WTC11 (cell line): Measurements from ENCODE around the gene MADCAM1. TPM values are rescaled to one million over a fixed set of nuclear protein-coding genes. Genes with fewer than 3 reads are reported as not detected.

Source experiments
- ATAC-seq: fragments of 200-7000 bp; cut with Tn5 transposase; 2 replicates; pipeline ENCODE4 v1.10.0; 2021; ENCODE audit warnings: mild to moderate bottlenecking, moderate library complexity
- CTCF ChIA-PET: fragments of 300-600 bp; sonication (Branson Sonifier 250); formaldehyde crosslinking; loops from one replicate; lab custom pipeline; 2021; ENCODE audit warnings: antibody characterized with exemption; lab: Charles Lee
- POLR2A ChIA-PET: fragments of 350-600 bp; sonication (Branson Sonifier 250); formaldehyde crosslinking; loops from one replicate; lab custom pipeline; 2021; ENCODE audit warnings: antibody characterized with exemption; lab: Charles Lee
- DNase-seq: peaks from one replicate; pipeline ENCODE4 v3.0.0; 2021; ENCODE audit warnings: low spot score
- H3K27ac Mint-ChIP-seq: 2 replicates; pipeline ENCODE4 v1.8.0; 2021; ENCODE audit warnings: mixed read lengths
- H3K27me3 Mint-ChIP-seq: 2 replicates; pipeline ENCODE4 v1.8.0; 2021; ENCODE audit warnings: low read depth, mild to moderate bottlenecking, moderate library complexity, mixed read lengths
- H3K36me3 Mint-ChIP-seq: 2 replicates; pipeline ENCODE4 v1.8.0; 2021; ENCODE audit warnings: mixed read lengths
- H3K4me1 Mint-ChIP-seq: 2 replicates; pipeline ENCODE4 v1.8.0; 2022; ENCODE audit warnings: mixed read lengths
- H3K4me3 Mint-ChIP-seq: 2 replicates; pipeline ENCODE4 v1.8.0; 2021; ENCODE audit warnings: mild to moderate bottlenecking, moderate library complexity, mixed read lengths
- H3K9me3 Mint-ChIP-seq: 2 replicates; pipeline ENCODE4 v1.8.0; 2021; ENCODE audit warnings: mixed read lengths
- CREB1 ChIP-seq: sonication (generic); formaldehyde crosslinking; IDR thresholded peaks from 2 replicates; pipeline ENCODE4 v1.8.0; 2023; ENCODE audit warnings: mild to moderate bottlenecking, missing genetic modification reagents
- E2F5 ChIP-seq: sonication (generic); formaldehyde crosslinking; IDR thresholded peaks from 2 replicates; pipeline ENCODE4 v1.8.1; 2022; ENCODE audit warnings: mild to moderate bottlenecking, moderate library complexity, missing genetic modification reagents
- HMGA2 ChIP-seq: fragments of 250-450 bp; sonication (Bioruptor Pico); IDR thresholded peaks from 2 replicates; pipeline ENCODE4 v1.4.0; 2021; ENCODE audit warnings: mild to moderate bottlenecking, moderate library complexity
- JUN ChIP-seq: sonication (generic); formaldehyde crosslinking; IDR thresholded peaks from 2 replicates; pipeline ENCODE4 v1.8.0; 2023; ENCODE audit warnings: mild to moderate bottlenecking, missing genetic modification reagents
- MAX ChIP-seq: sonication (generic); formaldehyde crosslinking; IDR thresholded peaks from 2 replicates; pipeline ENCODE4 v1.8.0; 2022; ENCODE audit warnings: mild to moderate bottlenecking, missing genetic modification reagents
- NR2C2 ChIP-seq: sonication (generic); formaldehyde crosslinking; IDR thresholded peaks from 2 replicates; pipeline ENCODE4 v1.8.0; 2022; ENCODE audit warnings: mild to moderate bottlenecking, missing genetic modification reagents
- PREB ChIP-seq: sonication (generic); formaldehyde crosslinking; IDR thresholded peaks from 2 replicates; pipeline ENCODE4 v1.8.1; 2022; ENCODE audit warnings: mild to moderate bottlenecking, missing genetic modification reagents, moderate library complexity, borderline replicate concordance
- RELA ChIP-seq: sonication (generic); formaldehyde crosslinking; IDR thresholded peaks from 2 replicates; pipeline ENCODE4 v1.8.1; 2022; ENCODE audit warnings: missing genetic modification reagents, mild to moderate bottlenecking, borderline replicate concordance
- SOX15 ChIP-seq: fragments of 250-450 bp; sonication (Bioruptor Pico); IDR thresholded peaks from 2 replicates; pipeline ENCODE4 v1.9.0; 2021; ENCODE audit warnings: mild to moderate bottlenecking
- USF1 ChIP-seq: sonication (generic); formaldehyde crosslinking; IDR thresholded peaks from 2 replicates; pipeline ENCODE4 v1.8.0; 2022; ENCODE audit warnings: mild to moderate bottlenecking, missing genetic modification reagents
- ZMAT4 ChIP-seq: fragments of 250-450 bp; sonication (Bioruptor Pico); IDR thresholded peaks from 2 replicates; pipeline ENCODE4 v1.9.0; 2021; ENCODE audit warnings: mild to moderate bottlenecking
- ZNF121 ChIP-seq: sonication (generic); formaldehyde crosslinking; IDR thresholded peaks from 2 replicates; pipeline ENCODE4 v1.8.0; 2023; ENCODE audit warnings: missing genetic modification reagents
- total RNA-seq: library from RNA; stranded (reverse); gene quantifications from 3 replicates; pipeline ENCODE4 v1.2.3, GENCODE V29; 2021
- TF ChIP-seq, protein P1 (sequence below): sonication (generic); formaldehyde crosslinking; IDR thresholded peaks from 2 replicates; pipeline ENCODE4 v1.8.0; 2022; ENCODE audit warnings: mild to moderate bottlenecking, missing genetic modification reagents
- TF ChIP-seq, protein P2 (sequence below): sonication (generic); formaldehyde crosslinking; IDR thresholded peaks from 2 replicates; pipeline ENCODE4 v1.8.1; 2022; ENCODE audit warnings: low read depth, missing genetic modification reagents, borderline replicate concordance
- TF ChIP-seq, protein P3 (sequence below): sonication (generic); formaldehyde crosslinking; IDR thresholded peaks from 2 replicates; pipeline ENCODE4 v1.8.0; 2022; ENCODE audit warnings: missing genetic modification reagents
- TF ChIP-seq, protein P4 (sequence below): fragments of 250-450 bp; sonication (Bioruptor Pico); IDR thresholded peaks from 2 replicates; pipeline ENCODE4 v1.9.0; 2021; ENCODE audit warnings: mild to moderate bottlenecking

Gene MADCAM1
- total RNA-seq, 1 experiment from 2014 or later = 4.7 TPM

DNA sequence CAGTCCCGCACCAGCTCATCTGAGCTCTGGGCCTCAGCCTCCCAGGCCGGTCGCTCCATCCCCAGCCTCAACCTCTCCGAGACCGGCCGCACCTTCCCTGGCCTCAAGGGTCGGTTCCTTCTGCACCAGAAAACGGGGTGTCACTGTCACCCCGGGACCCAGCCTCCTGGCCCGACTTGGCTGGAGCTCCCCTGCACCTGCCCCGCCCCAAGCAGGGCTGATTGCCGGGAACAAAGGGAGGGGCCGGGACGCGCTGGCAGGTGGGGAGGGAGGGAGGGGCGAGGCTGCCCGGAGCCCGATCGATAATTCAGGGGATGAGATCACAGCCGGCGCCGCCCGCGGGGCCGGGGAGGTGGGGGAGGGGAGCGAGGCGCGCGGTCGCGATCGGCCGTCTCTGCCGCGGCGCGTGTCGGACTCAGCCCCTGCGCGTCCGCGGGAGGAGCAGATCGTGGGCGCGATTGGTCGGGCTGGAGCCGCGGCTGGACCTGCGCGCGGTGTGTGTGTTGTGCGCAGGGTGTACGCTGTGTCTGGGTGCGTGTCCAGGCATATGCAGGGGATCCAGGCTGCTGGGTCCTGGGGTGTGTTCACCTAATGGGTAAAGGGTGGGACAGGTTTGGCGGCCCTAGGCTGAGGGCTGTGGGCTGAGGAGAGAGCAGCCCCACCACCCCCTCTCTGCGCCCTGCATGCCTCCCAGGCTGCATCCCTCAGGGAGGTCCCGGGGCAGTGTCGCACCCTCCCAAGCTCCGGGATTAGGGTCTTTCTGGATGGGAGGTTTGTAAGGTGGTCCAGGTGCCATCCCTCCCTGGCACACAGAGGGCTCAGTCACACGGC lies 34.4 kb upstream of the MADCAM1 start:
- ChIA-PET CTCF (interaction anchor here (0.6 to 3.8 kb wide), 10 partner anchors 16 to 219 kb away, joined by 3 to 17 read pairs (median 4); partner anchors contain the start of gene C2CD4C), POLR2A (no interaction called here)
- no peaks in the 10 kb centered on the region for H3K36me3 Mint-ChIP-seq
- H3K27me3 Mint-ChIP-seq = peaks cover 35% of the 10 kb centered on the region
- H3K4me1 Mint-ChIP-seq = peaks cover 6% of the 10 kb centered on the region; the same call in 1 of the 2 replicates
- H3K27ac Mint-ChIP-seq = no peak overlapping the region
- DNase-seq (peak; percentile 69), ATAC-seq (peak; percentile 64)
- TF ChIP-seq, protein P1, sequence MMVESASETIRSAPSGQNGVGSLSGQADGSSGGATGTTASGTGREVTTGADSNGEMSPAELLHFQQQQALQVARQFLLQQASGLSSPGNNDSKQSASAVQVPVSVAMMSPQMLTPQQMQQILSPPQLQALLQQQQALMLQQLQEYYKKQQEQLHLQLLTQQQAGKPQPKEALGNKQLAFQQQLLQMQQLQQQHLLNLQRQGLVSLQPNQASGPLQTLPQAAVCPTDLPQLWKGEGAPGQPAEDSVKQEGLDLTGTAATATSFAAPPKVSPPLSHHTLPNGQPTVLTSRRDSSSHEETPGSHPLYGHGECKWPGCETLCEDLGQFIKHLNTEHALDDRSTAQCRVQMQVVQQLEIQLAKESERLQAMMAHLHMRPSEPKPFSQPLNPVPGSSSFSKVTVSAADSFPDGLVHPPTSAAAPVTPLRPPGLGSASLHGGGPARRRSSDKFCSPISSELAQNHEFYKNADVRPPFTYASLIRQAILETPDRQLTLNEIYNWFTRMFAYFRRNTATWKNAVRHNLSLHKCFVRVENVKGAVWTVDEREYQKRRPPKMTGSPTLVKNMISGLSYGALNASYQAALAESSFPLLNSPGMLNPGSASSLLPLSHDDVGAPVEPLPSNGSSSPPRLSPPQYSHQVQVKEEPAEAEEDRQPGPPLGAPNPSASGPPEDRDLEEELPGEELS = peak; percentile 66; the same call in 1 of the 2 replicates
- TF ChIP-seq ZNF121 (CRISPR knock-in tag) = 0 out of 2 replicates have a peak, but pooled peaks have one; percentile 2
- TF ChIP-seq MAX (CRISPR knock-in tag) = no peak; the same call in 1 of the 2 replicates
- no peak for TF ChIP-seq USF1 (CRISPR knock-in tag)
- no peak for TF ChIP-seq PREB (CRISPR knock-in tag)
- no peaks in the 10 kb centered on the region; the same call in 1 of the 2 replicates for H3K9me3 Mint-ChIP-seq
- H3K4me3 Mint-ChIP-seq = peak overlapping the region; percentile 70

DNA sequence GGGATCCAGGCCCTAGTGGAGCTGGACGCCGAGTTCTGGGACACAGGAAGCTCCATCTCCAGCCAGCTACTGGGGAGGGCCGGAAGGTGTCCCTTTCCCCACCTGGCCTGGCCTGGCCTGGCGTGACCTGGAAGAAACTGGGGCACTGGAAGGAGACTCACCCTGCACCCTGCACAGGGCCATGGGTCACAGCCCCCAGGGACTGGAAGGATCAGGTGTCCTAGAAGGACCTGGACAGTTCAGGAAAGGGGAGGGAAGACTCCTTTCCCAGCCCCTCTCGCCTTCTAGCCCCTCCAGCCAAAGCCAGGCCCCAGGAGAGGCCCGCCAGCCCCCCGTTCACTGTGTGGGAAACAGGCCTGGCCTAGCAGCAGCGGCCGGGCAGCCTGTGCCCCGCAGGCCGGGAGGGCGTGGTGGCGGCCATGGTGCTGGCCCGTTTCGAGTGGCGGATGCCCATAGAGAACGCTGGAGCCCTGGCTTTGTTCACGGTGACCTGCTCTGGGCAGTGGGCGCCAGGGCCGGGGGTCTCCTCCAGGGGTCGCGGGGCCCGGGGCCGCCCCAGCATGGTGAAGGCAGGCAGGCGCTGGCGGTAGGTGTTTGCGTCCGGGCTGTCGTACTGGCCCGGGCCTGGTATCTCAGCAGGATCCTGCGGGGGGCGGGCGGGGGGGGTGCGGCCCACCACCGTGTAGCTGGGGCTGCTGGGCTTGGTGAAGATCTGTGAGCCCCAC lies 32.6 kb upstream of the MADCAM1 start:
- ChIA-PET POLR2A (no interaction called here), CTCF (interaction anchor here (2.1 to 3.8 kb wide), 2 partner anchors 43 to 47 kb away, joined by 4 to 17 read pairs; no protein-coding TSS in a partner anchor)
- no peak overlapping the region for H3K4me3 Mint-ChIP-seq
- H3K36me3 Mint-ChIP-seq = no peaks in the 10 kb centered on the region
- peaks cover 29% of the 10 kb centered on the region for H3K27me3 Mint-ChIP-seq
- no peak overlapping the region for H3K27ac Mint-ChIP-seq
- no peak for ATAC-seq
- no peak for DNase-seq
- 0 out of 2 replicates have a peak, but pooled peaks cover 3% of the 10 kb centered on the region for H3K4me1 Mint-ChIP-seq
- H3K9me3 Mint-ChIP-seq = no peaks in the 10 kb centered on the region; the same call in 1 of the 2 replicates
- TF ChIP-seq USF1 (CRISPR knock-in tag) (no peak), ZMAT4 (CRISPR knock-in tag) (no peak), HMGA2 (CRISPR knock-in tag) (no peak), JUN (CRISPR knock-in tag) (no peak), CREB1 (CRISPR knock-in tag) (no peak), NR2C2 (CRISPR knock-in tag) (no peak), SOX15 (CRISPR knock-in tag) (no peak), E2F5 (no peak), RELA (no peak)
- TF ChIP-seq, protein P2, sequence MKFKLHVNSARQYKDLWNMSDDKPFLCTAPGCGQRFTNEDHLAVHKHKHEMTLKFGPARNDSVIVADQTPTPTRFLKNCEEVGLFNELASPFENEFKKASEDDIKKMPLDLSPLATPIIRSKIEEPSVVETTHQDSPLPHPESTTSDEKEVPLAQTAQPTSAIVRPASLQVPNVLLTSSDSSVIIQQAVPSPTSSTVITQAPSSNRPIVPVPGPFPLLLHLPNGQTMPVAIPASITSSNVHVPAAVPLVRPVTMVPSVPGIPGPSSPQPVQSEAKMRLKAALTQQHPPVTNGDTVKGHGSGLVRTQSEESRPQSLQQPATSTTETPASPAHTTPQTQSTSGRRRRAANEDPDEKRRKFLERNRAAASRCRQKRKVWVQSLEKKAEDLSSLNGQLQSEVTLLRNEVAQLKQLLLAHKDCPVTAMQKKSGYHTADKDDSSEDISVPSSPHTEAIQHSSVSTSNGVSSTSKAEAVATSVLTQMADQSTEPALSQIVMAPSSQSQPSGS (CRISPR knock-in tag) = no peak
- TF ChIP-seq, protein P3, sequence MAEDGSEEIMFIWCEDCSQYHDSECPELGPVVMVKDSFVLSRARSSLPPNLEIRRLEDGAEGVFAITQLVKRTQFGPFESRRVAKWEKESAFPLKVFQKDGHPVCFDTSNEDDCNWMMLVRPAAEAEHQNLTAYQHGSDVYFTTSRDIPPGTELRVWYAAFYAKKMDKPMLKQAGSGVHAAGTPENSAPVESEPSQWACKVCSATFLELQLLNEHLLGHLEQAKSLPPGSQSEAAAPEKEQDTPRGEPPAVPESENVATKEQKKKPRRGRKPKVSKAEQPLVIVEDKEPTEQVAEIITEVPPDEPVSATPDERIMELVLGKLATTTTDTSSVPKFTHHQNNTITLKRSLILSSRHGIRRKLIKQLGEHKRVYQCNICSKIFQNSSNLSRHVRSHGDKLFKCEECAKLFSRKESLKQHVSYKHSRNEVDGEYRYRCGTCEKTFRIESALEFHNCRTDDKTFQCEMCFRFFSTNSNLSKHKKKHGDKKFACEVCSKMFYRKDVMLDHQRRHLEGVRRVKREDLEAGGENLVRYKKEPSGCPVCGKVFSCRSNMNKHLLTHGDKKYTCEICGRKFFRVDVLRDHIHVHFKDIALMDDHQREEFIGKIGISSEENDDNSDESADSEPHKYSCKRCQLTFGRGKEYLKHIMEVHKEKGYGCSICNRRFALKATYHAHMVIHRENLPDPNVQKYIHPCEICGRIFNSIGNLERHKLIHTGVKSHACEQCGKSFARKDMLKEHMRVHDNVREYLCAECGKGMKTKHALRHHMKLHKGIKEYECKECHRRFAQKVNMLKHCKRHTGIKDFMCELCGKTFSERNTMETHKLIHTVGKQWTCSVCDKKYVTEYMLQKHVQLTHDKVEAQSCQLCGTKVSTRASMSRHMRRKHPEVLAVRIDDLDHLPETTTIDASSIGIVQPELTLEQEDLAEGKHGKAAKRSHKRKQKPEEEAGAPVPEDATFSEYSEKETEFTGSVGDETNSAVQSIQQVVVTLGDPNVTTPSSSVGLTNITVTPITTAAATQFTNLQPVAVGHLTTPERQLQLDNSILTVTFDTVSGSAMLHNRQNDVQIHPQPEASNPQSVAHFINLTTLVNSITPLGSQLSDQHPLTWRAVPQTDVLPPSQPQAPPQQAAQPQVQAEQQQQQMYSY (CRISPR knock-in tag) = no peak
- TF ChIP-seq, protein P4, sequence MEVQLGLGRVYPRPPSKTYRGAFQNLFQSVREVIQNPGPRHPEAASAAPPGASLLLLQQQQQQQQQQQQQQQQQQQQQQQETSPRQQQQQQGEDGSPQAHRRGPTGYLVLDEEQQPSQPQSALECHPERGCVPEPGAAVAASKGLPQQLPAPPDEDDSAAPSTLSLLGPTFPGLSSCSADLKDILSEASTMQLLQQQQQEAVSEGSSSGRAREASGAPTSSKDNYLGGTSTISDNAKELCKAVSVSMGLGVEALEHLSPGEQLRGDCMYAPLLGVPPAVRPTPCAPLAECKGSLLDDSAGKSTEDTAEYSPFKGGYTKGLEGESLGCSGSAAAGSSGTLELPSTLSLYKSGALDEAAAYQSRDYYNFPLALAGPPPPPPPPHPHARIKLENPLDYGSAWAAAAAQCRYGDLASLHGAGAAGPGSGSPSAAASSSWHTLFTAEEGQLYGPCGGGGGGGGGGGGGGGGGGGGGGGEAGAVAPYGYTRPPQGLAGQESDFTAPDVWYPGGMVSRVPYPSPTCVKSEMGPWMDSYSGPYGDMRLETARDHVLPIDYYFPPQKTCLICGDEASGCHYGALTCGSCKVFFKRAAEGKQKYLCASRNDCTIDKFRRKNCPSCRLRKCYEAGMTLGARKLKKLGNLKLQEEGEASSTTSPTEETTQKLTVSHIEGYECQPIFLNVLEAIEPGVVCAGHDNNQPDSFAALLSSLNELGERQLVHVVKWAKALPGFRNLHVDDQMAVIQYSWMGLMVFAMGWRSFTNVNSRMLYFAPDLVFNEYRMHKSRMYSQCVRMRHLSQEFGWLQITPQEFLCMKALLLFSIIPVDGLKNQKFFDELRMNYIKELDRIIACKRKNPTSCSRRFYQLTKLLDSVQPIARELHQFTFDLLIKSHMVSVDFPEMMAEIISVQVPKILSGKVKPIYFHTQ (CRISPR knock-in tag) = no peak
